Measurements from ENCODE around the gene COBLL1.

GRCh38 chr2:164868563-164869419, 27.2 kb upstream of the COBLL1 start:
- TF ChIP-seq PRDM10 (tag by site-specific recombination; IDR thresholded peaks at IDR 0.05) (0 out of 2 replicates have a peak, but pooled peaks have one; percentile 46), CTCF (tag by site-specific recombination; IDR thresholded peaks at IDR 0.05) (no peak), ZNF211 (tag by site-specific recombination; IDR thresholded peaks at IDR 0.05; ENCODE audit: low read depth) (no peak), ZEB2 (tag by site-specific recombination; IDR thresholded peaks at IDR 0.05) (no peak), ZNF654 (tag by site-specific recombination; IDR thresholded peaks at IDR 0.05; ENCODE audit: low read depth) (no peak), ZSCAN4 (tag by site-specific recombination; IDR thresholded peaks at IDR 0.05) (no peak), REST (tag by site-specific recombination; IDR thresholded peaks at IDR 0.05) (no peak), MZF1 (tag by site-specific recombination; IDR thresholded peaks at IDR 0.05; ENCODE audit: borderline replicate concordance) (no peak), ZNF792 (tag by site-specific recombination; IDR thresholded peaks at IDR 0.05) (no peak), ZNF354C (tag by site-specific recombination; IDR thresholded peaks at IDR 0.05; ENCODE audit: borderline replicate concordance, low read depth) (no peak), HIC1 (tag by site-specific recombination; IDR thresholded peaks at IDR 0.05) (no peak)
- TF ChIP-seq, protein P1, sequence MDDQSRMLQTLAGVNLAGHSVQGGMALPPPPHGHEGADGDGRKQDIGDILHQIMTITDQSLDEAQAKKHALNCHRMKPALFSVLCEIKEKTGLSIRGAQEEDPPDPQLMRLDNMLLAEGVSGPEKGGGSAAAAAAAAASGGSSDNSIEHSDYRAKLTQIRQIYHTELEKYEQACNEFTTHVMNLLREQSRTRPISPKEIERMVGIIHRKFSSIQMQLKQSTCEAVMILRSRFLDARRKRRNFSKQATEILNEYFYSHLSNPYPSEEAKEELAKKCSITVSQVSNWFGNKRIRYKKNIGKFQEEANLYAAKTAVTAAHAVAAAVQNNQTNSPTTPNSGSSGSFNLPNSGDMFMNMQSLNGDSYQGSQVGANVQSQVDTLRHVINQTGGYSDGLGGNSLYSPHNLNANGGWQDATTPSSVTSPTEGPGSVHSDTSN (CRISPR knock-in tag; IDR thresholded peaks at IDR 0.05) = no peak
- TF ChIP-seq, protein P2, sequence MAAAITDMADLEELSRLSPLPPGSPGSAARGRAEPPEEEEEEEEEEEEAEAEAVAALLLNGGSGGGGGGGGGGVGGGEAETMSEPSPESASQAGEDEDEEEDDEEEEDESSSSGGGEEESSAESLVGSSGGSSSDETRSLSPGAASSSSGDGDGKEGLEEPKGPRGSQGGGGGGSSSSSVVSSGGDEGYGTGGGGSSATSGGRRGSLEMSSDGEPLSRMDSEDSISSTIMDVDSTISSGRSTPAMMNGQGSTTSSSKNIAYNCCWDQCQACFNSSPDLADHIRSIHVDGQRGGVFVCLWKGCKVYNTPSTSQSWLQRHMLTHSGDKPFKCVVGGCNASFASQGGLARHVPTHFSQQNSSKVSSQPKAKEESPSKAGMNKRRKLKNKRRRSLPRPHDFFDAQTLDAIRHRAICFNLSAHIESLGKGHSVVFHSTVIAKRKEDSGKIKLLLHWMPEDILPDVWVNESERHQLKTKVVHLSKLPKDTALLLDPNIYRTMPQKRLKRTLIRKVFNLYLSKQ (tag by site-specific recombination; IDR thresholded peaks at IDR 0.05; ENCODE audit: borderline replicate concordance) = no peak
- TF ChIP-seq, protein P3, sequence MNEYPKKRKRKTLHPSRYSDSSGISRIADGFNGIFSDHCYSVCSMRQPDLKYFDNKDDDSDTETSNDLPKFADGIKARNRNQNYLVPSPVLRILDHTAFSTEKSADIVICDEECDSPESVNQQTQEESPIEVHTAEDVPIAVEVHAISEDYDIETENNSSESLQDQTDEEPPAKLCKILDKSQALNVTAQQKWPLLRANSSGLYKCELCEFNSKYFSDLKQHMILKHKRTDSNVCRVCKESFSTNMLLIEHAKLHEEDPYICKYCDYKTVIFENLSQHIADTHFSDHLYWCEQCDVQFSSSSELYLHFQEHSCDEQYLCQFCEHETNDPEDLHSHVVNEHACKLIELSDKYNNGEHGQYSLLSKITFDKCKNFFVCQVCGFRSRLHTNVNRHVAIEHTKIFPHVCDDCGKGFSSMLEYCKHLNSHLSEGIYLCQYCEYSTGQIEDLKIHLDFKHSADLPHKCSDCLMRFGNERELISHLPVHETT (tag by site-specific recombination; IDR thresholded peaks at IDR 0.05) = no peak

Measured in HEK293 (cell line).